Right lung (tissue), 5 donors: Measurements from ENCODE around the gene UGT1A6. TPM values are rescaled to one million over a fixed set of nuclear protein-coding genes. Genes with fewer than 3 reads are reported as not detected.

Experiments used
- DNase-seq, 2 donors: peaks; one replicate each; pipeline ENCODE4 v3.0.0-alpha.2; 2013
- polyA plus RNA-seq, 5 donors: library from polyadenylated mRNA; unstranded; fragments of 120-200 nt; gene quantifications; one replicate each; pipeline versions ENCODE4 v1.2.1 to v1.2.3, GENCODE V29; 2013; ENCODE audit warnings: inconsistent platforms in 1 of 5, low replicate concordance in 1 of 5; ENCODE audit not compliant: insufficient read length in 5 of 5, insufficient read depth in 1 of 5

Gene UGT1A6
- polyA plus RNA-seq, 5 donors = 0.22 TPM; not detected in 4

DNA sequence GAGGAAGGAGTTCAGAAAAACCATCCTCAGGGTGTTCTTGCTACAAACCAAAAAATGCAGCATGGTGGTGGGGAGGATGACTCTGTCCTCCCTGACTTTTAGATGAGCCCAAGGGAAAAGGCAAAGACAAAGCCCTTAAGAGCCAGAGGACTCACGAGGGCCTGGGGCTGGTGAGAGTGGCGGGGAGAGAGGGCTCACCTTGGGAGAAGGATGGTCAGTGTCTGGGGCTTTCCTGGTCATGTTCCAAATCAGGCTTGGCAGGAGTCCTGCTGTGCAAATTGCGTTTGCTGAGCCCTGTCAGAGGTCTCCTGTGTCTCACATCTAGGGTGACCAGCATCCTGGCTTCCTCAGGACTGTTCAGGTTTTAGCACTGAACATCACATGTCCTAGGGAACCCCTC, 72.1 kb downstream of the UGT1A6 start:
- no peak for DNase-seq

DNA sequence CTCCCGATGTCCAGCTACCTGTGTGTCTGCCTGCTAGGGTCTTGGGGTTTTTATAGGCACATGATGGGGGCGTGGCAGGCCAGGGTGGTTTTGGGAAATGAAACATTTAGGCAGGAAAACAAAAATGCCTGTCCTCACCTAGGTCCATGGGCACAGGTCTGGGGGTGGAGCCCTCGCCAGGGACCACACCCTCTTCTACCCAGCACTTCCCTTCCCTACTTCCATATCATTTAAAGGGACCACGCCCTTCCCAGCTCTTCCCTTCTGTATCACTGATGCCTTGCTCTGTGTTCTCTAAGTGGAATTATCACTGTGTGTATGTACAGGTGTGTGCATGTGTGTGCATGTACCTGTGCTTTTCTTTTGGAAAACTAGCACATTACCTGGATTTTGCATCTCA, 73.7 kb downstream of the UGT1A6 start:
- DNase-seq = no peak

DNA sequence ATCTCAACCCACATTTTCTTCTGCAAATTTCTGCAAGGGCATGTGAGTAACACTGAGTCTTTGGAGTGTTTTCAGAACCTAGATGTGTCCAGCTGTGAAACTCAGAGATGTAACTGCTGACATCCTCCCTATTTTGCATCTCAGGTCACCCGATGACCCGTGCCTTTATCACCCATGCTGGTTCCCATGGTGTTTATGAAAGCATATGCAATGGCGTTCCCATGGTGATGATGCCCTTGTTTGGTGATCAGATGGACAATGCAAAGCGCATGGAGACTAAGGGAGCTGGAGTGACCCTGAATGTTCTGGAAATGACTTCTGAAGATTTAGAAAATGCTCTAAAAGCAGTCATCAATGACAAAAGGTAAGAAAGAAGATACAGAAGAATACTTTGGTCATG, 75.4 kb downstream of the UGT1A6 start:
- DNase-seq = no peak

DNA sequence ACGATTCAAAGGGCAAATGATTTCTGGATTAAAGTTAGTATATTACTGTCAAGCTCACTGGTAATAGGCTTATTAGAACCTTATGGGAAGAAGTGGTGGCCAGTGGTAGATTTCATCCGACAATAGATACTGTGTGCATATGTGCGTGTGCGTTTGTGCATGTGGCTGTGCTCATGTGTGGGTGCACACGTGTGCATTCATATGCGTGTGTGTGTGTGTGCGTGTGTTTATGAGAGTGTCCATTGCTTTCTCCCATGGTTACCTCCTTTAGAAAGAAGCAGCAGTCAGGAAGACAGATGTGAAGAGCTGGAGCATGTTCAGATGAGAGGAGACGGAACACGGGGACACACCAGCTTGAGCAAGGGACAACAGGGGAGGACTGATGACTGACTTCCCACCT, 76.6 kb downstream of the UGT1A6 start:
- no peak for DNase-seq

DNA sequence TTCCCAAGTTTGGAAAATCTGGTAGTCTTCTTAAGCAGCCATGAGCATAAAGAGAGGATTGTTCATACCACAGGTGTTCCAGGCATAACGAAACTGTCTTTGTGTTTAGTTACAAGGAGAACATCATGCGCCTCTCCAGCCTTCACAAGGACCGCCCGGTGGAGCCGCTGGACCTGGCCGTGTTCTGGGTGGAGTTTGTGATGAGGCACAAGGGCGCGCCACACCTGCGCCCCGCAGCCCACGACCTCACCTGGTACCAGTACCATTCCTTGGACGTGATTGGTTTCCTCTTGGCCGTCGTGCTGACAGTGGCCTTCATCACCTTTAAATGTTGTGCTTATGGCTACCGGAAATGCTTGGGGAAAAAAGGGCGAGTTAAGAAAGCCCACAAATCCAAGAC, 79.5 kb downstream of the UGT1A6 start:
- no peak for DNase-seq

DNA sequence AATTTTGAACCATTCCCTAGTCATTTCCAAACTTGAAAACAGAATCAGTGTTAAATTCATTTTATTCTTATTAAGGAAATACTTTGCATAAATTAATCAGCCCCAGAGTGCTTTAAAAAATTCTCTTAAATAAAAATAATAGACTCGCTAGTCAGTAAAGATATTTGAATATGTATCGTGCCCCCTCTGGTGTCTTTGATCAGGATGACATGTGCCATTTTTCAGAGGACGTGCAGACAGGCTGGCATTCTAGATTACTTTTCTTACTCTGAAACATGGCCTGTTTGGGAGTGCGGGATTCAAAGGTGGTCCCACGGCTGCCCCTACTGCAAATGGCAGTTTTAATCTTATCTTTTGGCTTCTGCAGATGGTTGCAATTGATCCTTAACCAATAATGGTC, 79.9 kb downstream of the UGT1A6 start:
- DNase-seq = no peak

DNA sequence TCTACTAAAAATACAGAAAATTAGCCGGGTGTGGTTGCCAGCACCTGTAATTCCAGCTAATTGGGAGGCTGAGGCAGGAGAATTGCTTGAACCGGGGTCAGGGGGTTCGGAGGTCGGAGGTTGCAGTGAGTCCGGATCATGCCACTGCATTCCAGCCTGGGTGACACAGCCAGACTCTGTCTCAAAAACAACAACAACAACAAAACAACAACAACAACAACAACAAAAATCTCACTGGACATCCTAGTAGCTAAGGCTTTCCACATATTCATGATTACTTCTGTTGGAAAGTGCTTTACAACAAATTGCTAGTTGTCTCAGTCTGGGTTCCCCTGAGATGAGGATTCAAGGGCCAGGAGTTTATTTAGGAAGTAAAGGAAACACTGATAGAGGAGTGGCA, 81.2 kb downstream of the UGT1A6 start:
- no peak for DNase-seq

DNA sequence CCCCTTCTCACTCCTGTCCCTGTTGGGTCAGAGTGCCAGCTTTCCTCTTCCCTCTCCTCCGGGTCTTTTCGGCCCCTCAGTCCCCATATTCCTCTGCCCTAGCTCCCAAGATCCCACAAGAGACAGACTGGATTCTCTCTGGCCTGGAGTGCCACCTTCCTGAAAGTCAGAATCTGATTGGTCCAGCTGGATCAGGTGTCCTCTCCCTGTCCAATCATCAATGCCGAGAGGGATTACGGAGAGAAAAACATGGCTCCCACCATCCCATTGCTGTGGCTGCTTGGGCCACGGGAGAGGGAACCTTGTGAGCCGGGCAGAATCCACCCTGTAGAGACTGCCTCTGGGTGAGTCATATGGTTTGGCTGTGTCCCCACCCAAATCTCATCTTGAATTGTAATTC, 82.7 kb downstream of the UGT1A6 start:
- no peak for DNase-seq

DNA sequence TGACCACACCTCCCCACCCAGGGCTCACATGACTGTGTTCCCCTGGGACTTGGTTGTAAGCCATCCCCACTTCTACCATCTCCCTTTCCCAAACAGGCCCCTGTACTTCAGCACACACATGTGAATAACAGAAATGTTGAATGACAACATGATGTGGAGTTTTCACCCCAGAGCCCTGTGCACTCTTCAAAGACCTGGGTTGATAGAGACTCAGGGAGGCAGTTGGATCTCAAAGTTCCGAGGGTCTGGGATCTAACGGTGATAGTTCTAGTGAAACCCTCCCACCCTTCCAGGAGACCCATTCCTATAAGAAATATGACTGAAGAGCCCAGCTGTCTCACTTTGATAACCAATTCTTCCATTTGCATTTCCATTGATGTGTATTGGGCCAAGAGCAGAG, 85.3 kb downstream of the UGT1A6 start, which contains the start of gene MROH2A:
Gene MROH2A, plus strand, starts transcription at position 301 of the 400 bp plus-strand sequence. CDS start 1,029 bp downstream, outside the sequence.
- no peak for DNase-seq

DNA sequence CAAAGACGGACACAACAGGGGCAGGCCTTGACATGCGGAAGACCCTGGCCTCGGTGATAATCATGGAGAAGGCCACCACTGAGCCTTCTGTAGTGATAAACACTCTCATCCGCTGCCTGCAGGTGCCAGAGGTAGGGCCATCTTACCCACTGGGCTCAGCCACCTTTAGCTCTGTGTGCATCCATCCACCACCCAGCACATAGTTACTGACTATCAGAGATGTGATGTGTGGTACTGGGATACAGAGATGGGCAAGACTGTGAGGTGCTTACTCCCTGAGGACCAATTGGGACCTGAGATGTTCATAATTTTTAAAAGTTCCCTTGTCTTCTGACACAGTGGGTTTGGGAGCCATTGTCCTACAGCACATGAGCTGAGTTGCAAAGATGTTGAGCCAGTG, 87.0 kb downstream of the UGT1A6 start:
- no peak for DNase-seq

DNA sequence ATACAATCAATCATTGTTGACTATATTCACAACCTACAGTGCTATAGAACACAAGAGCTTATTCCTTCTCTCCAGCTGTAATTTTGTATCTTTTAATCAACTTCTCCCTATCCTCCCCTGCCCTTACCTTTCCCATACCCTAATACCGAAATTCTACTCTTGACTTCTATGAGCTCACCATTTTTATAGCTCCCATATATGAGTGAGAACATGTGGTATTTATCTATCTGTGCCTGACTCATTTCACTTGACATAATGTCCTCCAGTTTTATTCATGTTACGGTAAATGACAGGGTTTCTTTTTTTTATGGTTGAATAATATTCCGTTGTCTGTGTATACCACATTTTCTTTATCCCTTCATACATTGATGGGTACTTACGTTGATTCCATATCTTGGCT, 88.1 kb downstream of the UGT1A6 start:
- DNase-seq = no peak

DNA sequence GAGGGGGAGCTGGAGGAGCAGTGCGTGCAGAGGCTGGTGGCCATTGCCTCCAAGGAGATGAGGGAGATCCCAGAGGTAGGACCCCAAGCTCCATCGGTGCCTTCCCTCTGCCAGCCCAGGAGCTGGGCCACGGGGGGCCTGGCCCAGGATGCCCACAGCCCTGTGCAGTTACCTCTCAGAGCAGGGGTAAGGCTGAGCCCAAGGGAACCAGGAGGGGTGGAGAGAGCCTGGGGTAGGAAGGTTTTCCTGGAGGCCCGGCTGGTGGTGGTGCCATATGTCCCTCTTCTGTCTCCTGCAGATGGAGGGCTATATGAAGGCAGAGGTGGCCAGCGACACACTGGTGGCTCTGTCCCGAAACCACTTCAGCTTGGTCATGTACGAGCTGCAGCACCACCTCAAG, 96.9 kb downstream of the UGT1A6 start:
- no peak for DNase-seq

DNA sequence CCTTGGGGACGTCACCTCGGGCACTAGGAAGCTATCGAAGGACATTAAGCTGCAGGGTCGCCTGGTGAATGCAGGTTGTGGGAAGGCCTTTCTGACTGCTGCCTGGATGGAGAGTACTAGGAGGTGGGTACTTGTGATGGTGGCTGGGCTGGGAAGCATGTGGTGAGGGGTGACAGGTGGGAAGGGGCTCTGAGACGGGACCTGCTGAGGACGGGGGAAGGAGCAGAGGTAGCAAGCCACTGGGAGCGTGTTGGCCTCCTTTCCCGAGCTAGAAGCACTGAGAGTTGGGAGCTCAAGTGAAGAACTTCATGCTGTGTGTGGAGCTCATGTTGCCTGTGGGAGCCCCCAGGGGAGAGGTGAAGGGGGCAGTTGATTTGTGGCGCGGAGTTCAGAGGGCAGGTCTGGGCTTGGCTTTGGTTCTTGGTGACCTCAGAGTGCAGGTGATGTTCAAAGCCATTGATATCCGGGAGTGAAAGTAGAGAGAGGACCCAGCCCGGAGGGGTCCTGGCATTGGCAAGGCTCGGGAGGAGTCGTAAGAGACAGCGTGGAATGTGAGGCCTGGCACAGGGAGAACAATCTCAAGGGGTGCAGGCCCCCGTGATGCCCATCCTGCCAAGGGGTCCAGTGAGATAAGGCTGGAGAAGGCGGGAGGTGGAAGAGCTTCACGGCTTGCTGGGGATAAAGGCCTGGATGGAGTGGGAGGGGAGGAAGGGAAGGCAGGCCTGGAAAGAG, 98.6 kb downstream of the UGT1A6 start:
- no peak for DNase-seq

DNA sequence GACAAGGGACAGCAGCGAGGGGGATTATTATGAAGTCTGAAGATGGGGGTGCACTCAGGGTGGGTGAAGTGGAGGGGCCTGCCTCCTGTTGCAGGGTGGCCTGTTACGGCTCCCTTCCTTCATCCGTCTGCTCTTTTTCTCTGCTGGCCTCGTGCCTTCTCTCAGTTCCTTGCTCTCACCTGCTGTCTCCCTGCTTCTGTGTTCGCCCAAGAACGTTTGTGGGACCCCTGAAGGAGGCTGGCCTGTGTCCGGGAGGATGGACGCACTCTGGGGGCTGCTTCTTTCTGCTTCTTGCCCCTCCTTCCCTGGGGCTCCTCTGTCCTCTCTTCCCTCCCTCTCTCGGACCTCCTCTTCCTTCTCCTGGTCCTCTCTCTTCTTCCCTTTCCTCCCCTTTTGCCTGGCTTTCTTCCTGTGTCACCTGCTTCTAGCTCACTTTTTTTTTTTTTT, 99.2 kb downstream of the UGT1A6 start:
- DNase-seq = no peak

DNA sequence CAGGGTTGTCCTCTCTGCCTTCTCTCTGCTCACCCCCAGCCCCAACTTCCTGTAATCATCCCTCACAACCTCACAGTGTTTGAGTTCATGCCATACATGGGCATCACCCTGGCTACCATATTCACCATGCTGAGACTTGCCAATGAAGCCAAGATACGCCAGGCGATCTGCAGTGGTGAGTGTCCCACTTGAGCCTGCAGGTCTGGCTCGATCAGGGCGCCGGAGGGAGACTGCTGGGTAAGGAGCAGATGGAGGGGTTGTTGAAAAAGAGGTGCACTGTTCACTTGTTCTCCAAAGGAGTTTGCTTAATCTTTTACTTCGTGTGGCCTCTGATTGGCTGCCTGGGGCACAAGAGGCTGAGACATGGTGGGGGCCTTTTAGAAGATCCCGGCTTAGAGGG, 100.0 kb downstream of the UGT1A6 start:
- no peak for DNase-seq

DNA sequence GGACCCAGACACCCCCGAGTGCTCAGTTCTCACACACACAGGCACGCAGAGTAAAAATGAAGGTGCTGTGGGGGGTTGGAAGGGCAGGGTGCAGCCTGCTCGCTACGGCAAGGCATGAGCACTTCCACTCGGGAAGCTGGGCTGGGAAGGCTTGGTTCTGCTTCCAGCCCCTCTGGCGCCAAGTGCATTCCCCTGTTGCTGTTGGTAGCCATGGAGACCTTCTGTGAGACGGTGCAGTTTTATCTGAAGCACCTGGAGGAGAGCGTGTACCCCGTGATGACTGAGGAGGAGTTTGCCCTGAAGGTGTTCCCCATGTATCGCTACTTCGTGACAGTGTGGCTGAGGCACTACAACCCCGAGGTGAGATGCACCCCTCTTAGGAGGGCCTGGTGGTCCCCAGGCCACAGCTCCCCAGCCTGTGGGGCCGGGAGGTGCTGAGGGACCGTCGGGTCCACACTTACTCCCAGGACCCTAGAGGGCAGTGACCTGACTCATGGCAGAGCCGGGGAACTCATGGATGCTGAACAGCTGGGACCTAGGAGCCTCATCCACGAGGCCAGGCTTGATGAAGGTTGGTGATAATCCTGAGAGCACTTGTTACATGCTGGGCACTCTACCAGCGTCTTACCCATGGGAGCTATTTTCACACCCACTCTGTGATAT, 100.9 kb downstream of the UGT1A6 start:
- peak; percentile 25 to 26 for DNase-seq

DNA sequence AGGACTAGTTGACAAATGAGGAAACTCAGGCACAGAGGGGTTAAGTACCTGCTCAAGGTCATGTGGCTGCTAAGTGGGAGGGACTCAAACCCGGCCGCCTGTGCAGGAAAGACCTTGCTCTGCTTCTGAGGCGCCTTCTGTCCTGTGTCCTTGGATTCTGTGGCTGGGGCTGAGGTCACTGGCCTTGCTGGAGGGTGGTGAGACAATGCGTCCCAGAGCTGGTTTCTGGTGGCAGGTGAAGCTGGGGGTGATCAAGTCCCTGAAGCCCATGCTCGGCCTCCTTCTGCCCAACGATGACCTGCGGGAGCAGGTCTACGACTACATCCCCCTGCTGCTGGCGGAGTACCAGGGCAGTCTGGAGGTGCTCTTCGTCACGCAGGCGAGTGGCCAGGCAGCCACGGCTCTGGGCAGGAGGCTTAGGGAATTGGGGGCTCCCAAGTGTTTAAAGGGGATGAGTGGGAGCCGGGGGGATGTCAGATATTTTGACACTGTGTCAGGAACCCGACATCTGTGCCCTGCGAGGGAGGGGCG, 101.5 kb downstream of the UGT1A6 start:
- DNase-seq = no peak

DNA sequence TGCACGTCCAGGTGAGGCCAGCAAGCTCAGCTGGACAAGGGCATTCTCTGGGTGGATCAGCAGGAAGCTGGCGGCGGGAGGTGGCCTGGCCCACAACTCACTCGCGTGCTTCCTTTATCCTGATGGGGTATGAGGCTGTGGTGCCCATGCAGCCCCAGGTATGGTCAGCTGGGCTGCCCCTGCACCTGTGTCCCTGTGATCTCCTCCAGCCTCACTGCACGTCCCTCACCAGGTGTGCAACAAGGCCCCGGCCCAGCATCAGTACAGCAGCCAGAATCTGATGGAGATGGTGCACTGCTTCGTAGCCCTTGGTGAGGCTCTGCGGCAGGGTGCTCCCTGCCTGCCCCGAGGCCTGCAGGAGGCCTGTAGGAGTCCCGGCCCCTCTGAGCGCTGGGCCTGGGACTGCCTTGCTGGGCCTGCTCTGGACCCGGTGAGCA, 103.1 kb downstream of the UGT1A6 start:
- DNase-seq = no peak

DNA sequence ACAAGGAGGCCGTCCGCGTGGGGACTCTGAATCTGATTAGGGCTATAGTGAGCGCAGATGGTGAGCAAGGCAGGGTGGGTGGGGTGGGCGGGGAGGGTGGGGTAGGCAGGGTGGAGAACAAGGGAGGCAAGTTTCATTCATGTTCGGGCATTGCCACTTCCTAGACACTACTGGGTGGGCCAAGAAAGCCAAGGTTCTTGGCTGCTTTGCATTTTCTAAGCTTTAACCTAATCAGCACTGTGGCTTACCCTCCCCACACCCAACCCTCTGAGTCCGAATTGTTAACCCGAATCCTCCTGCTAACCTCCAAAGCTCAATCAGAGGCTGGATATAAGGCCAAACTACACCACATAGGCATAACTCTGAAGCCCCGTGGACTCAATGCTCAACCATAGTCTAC, 103.6 kb downstream of the UGT1A6 start:
- DNase-seq = no peak

DNA sequence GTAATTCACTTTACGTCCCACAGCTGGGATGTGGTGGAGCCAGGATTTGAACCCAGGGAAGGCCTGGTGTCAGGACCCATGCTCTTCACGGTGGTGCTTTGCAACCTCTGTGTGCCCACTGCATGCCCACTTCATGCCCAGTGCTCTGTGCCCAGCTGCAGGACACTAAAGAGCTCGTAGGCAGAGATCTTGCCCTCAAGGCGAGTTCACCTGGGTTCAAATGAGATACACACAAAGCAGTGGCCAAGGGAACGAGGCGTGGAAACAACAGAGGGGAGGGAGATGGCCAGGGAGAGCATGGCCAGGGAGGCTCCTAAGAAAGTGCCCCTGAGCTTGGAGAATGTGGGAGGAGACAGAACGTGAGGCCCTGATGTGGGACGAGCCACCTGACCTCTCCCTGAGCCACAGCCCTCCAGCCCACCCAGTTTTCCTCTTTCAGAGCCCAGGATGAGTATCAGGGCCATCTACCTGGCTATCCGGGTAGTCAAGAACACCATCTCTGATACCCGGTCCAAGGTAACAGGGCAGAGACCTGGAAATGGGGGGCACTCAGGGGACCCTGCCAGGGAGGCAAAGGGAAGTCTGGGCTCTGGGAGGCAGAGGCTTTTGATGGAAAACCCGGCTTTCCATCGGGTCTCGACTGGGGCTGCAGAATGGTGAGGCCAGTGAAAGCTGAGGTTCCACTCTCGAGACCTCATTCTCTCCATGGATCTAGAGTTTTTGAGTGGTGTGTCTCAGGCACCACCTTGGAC, 105.8 kb downstream of the UGT1A6 start:
- no peak for DNase-seq

DNA sequence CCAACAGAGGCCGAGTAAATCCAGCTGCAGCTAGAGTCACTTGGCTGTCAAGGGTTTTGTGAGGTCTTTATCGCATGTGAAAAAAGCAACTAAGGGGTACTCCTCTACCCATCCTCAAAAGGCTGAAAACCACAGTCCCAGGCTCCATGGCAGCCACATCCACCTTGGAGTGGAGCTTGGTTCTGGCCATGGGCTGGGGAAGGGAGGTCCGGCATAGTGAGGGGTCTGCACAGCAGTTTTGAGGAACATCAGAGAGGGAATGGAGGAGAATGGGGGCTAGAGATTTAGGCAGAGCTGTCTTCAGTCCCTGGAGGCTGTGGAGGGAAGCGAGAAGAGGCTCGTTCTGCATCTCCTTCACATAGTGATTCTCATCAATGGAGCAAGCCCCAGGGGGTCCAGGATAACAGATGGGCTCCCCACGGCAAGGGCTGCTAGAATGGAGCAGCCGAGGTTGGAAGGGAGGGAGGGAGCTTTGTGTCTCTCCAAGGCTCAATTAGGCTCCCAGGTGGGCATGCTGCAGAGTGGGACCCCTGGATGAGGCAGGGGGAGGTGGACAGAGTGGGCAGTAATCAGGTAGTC, 106.5 kb downstream of the UGT1A6 start:
- DNase-seq = no peak

DNA sequence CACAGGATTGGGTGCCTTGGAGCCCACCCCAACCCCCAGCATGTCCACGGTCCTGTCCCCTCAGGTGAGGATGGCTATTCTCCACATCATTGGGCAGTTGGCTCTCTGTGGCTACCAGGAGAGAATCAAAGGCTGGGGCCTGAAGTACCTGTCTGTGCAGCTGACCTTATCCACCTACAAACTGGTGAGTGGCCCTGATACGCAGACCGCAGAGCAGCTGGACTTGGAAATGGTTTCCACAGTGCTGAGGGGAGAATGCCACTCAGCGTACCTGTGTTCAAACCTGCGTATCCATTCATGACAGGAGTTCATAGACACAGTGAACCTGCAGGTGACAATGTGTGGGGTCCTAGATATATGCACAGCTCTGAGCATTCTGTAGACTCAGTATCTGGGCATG, 107.0 kb downstream of the UGT1A6 start:
- no peak for DNase-seq
